ENCODE data around the gene OR1D5.

DNA sequence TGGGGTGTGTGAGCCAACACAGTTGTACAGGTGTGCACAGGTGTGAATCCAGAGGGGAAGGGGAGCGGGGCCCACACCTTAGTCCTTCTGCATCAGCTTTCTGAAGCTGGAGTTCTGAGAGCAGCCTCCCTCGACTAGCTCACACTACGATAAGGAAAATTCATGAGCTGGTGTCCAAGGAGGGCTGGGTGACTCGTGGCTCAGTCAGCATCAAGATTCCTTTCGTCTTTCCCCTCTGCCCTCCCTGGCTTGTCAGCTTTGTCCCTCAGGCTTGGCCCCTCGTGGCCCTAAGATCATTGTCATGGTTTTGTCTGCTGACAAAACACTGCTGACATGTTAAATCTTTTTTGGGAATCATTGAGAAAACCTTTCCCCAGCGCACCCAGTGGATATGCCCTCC lies 47.5 kb downstream of the OR1D5 start:
- TF ChIP-seq, protein P1, sequence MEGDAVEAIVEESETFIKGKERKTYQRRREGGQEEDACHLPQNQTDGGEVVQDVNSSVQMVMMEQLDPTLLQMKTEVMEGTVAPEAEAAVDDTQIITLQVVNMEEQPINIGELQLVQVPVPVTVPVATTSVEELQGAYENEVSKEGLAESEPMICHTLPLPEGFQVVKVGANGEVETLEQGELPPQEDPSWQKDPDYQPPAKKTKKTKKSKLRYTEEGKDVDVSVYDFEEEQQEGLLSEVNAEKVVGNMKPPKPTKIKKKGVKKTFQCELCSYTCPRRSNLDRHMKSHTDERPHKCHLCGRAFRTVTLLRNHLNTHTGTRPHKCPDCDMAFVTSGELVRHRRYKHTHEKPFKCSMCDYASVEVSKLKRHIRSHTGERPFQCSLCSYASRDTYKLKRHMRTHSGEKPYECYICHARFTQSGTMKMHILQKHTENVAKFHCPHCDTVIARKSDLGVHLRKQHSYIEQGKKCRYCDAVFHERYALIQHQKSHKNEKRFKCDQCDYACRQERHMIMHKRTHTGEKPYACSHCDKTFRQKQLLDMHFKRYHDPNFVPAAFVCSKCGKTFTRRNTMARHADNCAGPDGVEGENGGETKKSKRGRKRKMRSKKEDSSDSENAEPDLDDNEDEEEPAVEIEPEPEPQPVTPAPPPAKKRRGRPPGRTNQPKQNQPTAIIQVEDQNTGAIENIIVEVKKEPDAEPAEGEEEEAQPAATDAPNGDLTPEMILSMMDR (conservative IDR thresholded peaks at IDR 0.05; ENCODE audit: low read length), result no peak
- TF ChIP-seq EZH2phosphoT487 (IDR thresholded peaks at IDR 0.05; ENCODE audit: borderline replicate concordance, low read depth, low read length), result no peak

Measured in OCI-LY7 (cell line).